Thymus (tissue), 11 donors: Measurements from ENCODE around the gene DTNA. TPM values are rescaled to one million over a fixed set of nuclear protein-coding genes. Genes with fewer than 3 reads are reported as not detected.
"Not testable (repeated sequence)": the region's sequence is repeated elsewhere in the genome, so short reads cannot be mapped to it uniquely, and the experiment has no call there.

ENCODE experiments used
- DNase-seq, 9 donors: peaks; one replicate each; pipeline ENCODE4 v3.0.0-alpha.2; 2013; ENCODE audit warnings: low spot score in 9 of 9, low read depth in 6 of 9, missing footprints in 1 of 9
- H3K27ac ChIP-seq, 2 donors: one replicate each; pipeline ENCODE4 v1.5.1; 2013; ENCODE audit warnings: control low read depth in 1 of 2, low read depth in 1 of 2, low read length in 1 of 2, mild to moderate bottlenecking in 1 of 2, moderate library complexity in 1 of 2
- H3K27me3 ChIP-seq, 2 donors: one replicate each; pipeline ENCODE4 v1.5.1; 2013; ENCODE audit warnings: low read length in 1 of 2; ENCODE audit not compliant: control insufficient read depth in 2 of 2, insufficient read depth in 1 of 2
- H3K36me3 ChIP-seq, 2 donors: one replicate each; pipeline ENCODE4 v1.5.1; 2013; ENCODE audit warnings: low read length in 1 of 2, mild to moderate bottlenecking in 1 of 2, moderate library complexity in 1 of 2; ENCODE audit not compliant: control insufficient read depth in 2 of 2, insufficient read depth in 2 of 2
- H3K4me1 ChIP-seq, 2 donors: one replicate each; pipeline ENCODE4 v1.5.1; 2013; ENCODE audit warnings: low read length in 2 of 2; ENCODE audit not compliant: control insufficient read depth in 2 of 2, insufficient read depth in 2 of 2
- H3K4me3 ChIP-seq, 2 donors: one replicate each; pipeline ENCODE4 v1.5.1; 2013; ENCODE audit warnings: low read length in 2 of 2, control low read depth in 1 of 2, mild to moderate bottlenecking in 1 of 2
- H3K9me3 ChIP-seq, 2 donors: one replicate each; pipeline ENCODE4 v1.5.1; 2013; ENCODE audit warnings: low read length in 1 of 2, mild to moderate bottlenecking in 1 of 2; ENCODE audit not compliant: control insufficient read depth in 2 of 2, insufficient read depth in 1 of 2
- WGBS: extraction: QIAGEN DNeasy Blood & Tissue Kit; methylation state at CpG from one replicate; pipeline ENCODE4 v1.1.7; 2013; 5-methylcytosine and 5-hydroxymethylcytosine counted together
- polyA plus RNA-seq: library from polyadenylated mRNA; stranded (reverse); fragments of 200-250 nt; gene quantifications from one replicate; pipeline ENCODE4 v1.2.3, GENCODE V29; 2013
- total RNA-seq: library from RNA; stranded (reverse); fragments of 120-200 nt; gene quantifications from one replicate; pipeline ENCODE4 v1.2.4, GENCODE V29; 2013
- donor health status: healthy.

DTNA gene
- total and polyA plus RNA-seq, 2 donors, result 1.7 to 2.9 TPM

- Histone ChIP-seq H3K36me3 (no peaks in the 10 kb centered on the region), H3K9me3 (no peaks in the 10 kb centered on the region), H3K4me1 (no peaks in the 10 kb centered on the region), H3K4me3 (no peak overlapping the region), H3K27me3 (no peaks in the 10 kb centered on the region), H3K27ac (no peak overlapping the region)
- no peak for DNase-seq
- WGBS, result 93% methylated on average over 1 of the region's 1 CpG
Measured at GRCh38 chr18:34921226-34921625, 211.1 kb downstream of the DTNA start.

- 94% methylated on average over 2 of the region's 2 CpGs for WGBS
- DNase-seq, result no peak
- no peak overlapping the region for H3K4me3 ChIP-seq
- no peaks in the 10 kb centered on the region for H3K4me1 ChIP-seq
- no peak overlapping the region for H3K27ac ChIP-seq
- H3K36me3 ChIP-seq, result no peaks in the 10 kb centered on the region
- no peaks in the 10 kb centered on the region for H3K9me3 ChIP-seq
- no peaks in the 10 kb centered on the region for H3K27me3 ChIP-seq
Measured at GRCh38 chr18:34921811-34922385, 211.8 kb downstream of the DTNA start.

- DNase-seq, H3K4me3 ChIP-seq, H3K27ac ChIP-seq, H3K27me3 ChIP-seq, H3K36me3 ChIP-seq, H3K9me3 ChIP-seq, H3K4me1 ChIP-seq: not testable (repeated sequence)
- WGBS, result 95% methylated on average over 4 of the region's 4 CpGs
Measured at GRCh38 chr18:34922594-34922993, 212.5 kb downstream of the DTNA start.

GRCh38 chr18:34923911-34924310, 213.8 kb downstream of the DTNA start:
- Histone ChIP-seq H3K4me3 (no peak overlapping the region), H3K9me3 (no peaks in the 10 kb centered on the region), H3K36me3 (no peaks in the 10 kb centered on the region), H3K4me1 (no peaks in the 10 kb centered on the region), H3K27me3 (no peaks in the 10 kb centered on the region), H3K27ac (no peak overlapping the region)
- no peak for DNase-seq

GRCh38 chr18:34926683-34927082, 216.6 kb downstream of the DTNA start:
- H3K36me3 ChIP-seq, result no peaks in the 10 kb centered on the region
- H3K9me3 ChIP-seq, result no peaks in the 10 kb centered on the region
- no peak for DNase-seq
- H3K27me3 ChIP-seq, result no peaks in the 10 kb centered on the region
- no peak overlapping the region for H3K4me3 ChIP-seq
- no peaks in the 10 kb centered on the region for H3K4me1 ChIP-seq
- no peak overlapping the region for H3K27ac ChIP-seq

- 92% methylated on average over 7 of the region's 7 CpGs for WGBS
- H3K4me1 ChIP-seq, result no peaks in the 10 kb centered on the region
- no peak overlapping the region for H3K4me3 ChIP-seq
- no peak for DNase-seq
- H3K36me3 ChIP-seq, result no peaks in the 10 kb centered on the region
- H3K27ac ChIP-seq, result no peak overlapping the region
- H3K9me3 ChIP-seq, result no peaks in the 10 kb centered on the region
- no peaks in the 10 kb centered on the region for H3K27me3 ChIP-seq
Measured at GRCh38 chr18:34928088-34928753, 218.1 kb downstream of the DTNA start.

- Histone ChIP-seq H3K4me3 (no peak overlapping the region), H3K36me3 (no peaks in the 10 kb centered on the region), H3K9me3 (no peaks in the 10 kb centered on the region), H3K4me1 (no peaks in the 10 kb centered on the region), H3K27me3 (no peaks in the 10 kb centered on the region), H3K27ac (no peak overlapping the region)
- 96% methylated on average over 1 of the region's 1 CpG for WGBS
- no peak for DNase-seq
Measured at GRCh38 chr18:34928754-34929335, 218.7 kb downstream of the DTNA start.

GRCh38 chr18:34929336-34929780, 219.3 kb downstream of the DTNA start:
- H3K4me3 ChIP-seq, result no peak overlapping the region
- WGBS, result 98% methylated on average over 2 of the region's 2 CpGs

GRCh38 chr18:34932363-34932762, 222.3 kb downstream of the DTNA start:
- DNase-seq, result no peak
- Histone ChIP-seq H3K9me3 (no peaks in the 10 kb centered on the region), H3K27me3 (no peaks in the 10 kb centered on the region), H3K36me3 (no peaks in the 10 kb centered on the region), H3K4me1 (no peaks in the 10 kb centered on the region), H3K4me3 (no peak overlapping the region), H3K27ac (no peak overlapping the region)
- 96% methylated on average over 1 of the region's 1 CpG for WGBS

More at GRCh38 chr18:34929336-34929780, 219.3 kb downstream of the DTNA start:
- no peak for DNase-seq
- H3K27me3 ChIP-seq, result no peaks in the 10 kb centered on the region
- no peaks in the 10 kb centered on the region for H3K4me1 ChIP-seq
- no peaks in the 10 kb centered on the region for H3K36me3 ChIP-seq
- H3K27ac ChIP-seq, result no peak overlapping the region
- H3K9me3 ChIP-seq, result no peaks in the 10 kb centered on the region
